Measurements from ENCODE around the gene CCDC85A.
"Not testable (repeated sequence)": the region's sequence is repeated elsewhere in the genome, so short reads cannot be mapped to it uniquely, and the experiment has no call there.

The CCDC85A gene

GRCh38 chr2:56183643-56184499, at the start of gene CCDC85A:
CCDC85A (plus strand) TSS chr2:56183990; CDS start chr2:56184625, 635 bp downstream.
- DNase-seq: peak; percentile 85

- no peak for DNase-seq
Measured at GRCh38 chr2:56134861-56135260, 48.9 kb upstream of the CCDC85A start.

DNA sequence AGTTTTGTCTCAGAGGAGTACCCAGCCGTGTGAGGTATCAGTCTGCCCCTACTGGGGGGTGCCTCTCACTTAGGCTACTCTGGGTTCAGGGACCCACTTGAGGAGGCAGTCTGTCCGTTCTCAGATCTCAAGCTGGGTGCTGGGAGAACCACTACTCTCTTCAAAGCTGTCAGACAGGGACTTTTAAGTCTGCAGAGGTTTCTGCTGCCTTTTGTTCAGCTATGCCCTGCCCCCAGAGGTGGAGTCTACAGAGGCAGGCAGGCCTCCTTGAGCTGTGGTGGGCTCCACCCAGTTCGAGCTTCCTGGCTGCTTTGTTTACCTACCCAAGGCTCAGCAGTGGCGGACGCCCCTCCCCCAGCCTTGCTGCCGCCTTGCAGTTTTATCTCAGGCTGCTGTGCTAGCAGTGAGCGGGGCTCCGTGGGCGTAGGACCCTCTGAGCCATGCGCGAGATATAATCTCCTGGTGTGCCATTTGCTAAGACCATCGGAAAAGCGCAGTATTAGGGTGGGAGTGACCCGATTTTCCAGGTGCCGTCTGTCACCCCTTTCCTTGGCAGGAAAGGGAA, 41.2 kb upstream of the CCDC85A start:
- DNase-seq: not testable (repeated sequence)

- DNase-seq: no peak
Measured at GRCh38 chr2:56147907-56148306, 35.9 kb upstream of the CCDC85A start.

GRCh38 chr2:56148825-56149224, 35.0 kb upstream of the CCDC85A start:
- no peak for DNase-seq

DNA sequence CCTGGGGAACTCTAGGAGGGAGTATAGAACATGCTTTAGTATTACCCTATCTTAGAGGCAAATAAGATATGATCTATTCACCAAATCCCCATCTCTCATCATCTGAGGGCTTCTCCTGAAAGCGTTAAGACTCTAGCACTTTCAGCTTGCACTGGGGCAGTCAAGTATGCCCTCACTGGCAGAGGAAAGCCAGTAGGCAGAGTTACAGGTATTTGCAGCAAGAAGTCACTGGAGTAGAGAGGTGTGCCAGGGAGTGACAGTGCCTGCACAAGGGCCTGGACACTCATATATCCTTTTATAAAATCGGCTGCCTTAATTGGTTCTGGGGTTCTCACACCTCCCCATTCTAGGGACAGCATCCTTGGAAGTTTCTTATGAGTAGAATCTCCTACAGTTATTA, 31.9 kb upstream of the CCDC85A start:
- no peak for DNase-seq

DNA sequence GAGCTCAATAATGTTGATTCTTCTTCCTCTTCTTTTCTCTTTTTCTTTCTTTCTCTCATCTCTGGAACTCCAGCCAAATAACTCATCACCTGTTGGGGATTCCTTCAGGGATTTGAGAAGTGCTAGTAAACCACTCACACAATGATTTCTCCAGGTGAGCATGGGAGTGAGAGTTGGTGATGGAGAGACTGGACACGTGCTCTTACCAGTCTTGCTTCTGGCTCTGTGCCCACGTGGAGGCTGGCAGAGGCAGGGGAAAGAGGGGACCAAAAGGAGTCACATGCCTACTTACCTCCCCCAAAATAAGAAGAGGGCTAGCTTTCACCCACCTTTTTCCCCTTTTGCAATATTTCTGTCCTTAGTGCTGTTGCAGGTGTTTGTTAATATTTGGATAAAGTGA, 28.6 kb upstream of the CCDC85A start:
- no peak for DNase-seq

GRCh38 chr2:56159875-56160274, 23.9 kb upstream of the CCDC85A start:
- not testable (repeated sequence) for DNase-seq

GRCh38 chr2:56167616-56168562, 15.9 kb upstream of the CCDC85A start:
- peak; percentile 16 for DNase-seq

GRCh38 chr2:56169521-56169920, 14.3 kb upstream of the CCDC85A start:
- no peak for DNase-seq

DNA sequence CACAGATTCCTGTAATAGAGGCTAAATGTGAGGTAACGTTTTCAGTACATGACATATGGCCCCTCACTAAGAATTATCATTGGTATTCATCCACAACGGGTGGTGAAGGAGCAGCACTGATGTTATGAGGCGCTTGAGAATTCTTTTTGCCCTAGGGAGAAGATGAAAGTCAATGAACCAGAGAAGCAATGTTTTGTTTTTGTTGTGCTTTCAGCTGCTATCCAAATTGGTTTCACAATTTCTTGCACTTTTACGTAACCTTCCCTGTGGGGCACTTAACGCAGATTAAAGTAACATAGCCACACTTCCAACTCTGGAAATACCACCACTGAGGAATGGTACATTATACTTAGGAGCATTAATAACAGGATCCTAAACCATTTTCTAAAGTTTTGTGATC, 13.3 kb upstream of the CCDC85A start:
- DNase-seq: no peak

- no peak for DNase-seq
Measured at GRCh38 chr2:56170988-56171387, 12.8 kb upstream of the CCDC85A start.

DNA sequence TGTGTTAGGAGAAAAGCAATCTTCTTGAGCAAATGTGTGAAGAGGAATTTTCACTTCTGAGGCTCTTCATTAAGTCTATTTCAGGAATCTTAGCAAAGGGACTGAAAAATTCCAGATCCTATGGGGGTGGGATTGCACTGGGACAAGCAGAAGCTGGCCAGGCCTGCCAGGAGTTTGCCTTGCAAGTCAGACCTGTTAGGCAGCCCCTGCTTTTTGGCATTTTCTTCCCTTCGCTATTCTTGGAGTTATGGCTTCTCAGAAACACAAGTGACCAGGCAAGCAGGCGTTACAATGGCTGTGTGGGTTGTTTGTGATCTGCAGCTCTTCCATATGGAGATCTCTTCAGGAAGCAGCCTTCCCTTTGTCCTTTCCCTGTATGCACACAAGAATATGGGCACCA, 8.0 kb upstream of the CCDC85A start:
- no peak for DNase-seq

DNA sequence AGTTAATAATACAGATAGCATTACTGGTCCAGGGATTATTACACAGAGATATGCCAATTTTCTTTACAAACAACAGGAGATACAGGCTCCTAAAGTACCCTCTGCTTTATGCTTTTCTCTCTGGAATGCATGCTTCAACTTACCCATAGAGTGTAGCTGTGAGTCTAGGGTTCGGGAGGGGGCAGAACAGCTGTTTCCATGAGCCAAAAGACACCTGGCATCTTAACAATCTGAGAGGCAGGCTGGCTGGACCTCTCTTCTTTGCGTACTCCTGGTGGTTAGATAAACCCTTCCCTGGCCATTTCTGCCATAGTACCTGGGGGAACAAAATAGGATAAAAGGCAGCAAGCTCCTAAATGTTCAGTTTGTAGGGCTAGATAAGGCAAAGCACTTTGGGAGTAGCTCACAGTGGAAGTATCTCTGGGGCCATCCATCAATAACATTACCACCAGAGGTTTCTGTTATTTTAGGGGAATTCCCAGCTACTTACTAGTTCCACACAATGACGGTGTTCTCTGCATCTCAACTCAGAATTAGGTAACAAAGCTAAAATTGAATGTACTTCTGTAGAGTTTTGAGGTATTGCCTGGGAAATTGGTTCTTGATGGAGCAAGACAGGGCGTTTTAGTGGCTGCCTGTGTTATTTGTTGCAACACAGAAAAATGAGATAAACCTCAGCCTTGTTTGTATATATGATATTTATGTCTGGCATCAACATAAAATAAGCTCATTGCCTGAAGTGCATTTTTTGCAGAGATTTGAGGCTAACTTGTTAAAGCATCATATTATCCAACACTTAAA, 6.2 kb upstream of the CCDC85A start:
- DNase-seq: no peak

- no peak for DNase-seq
Measured at GRCh38 chr2:56179931-56180330, 3.9 kb upstream of the CCDC85A start.

- no peak for DNase-seq
Measured at GRCh38 chr2:56182420-56182819, 1.4 kb upstream of the CCDC85A start.

- DNase-seq: peak; percentile 10
Measured at GRCh38 chr2:56184500-56185011, 766 bp downstream of the CCDC85A start.

GRCh38 chr2:56185101-56185581, 1.4 kb downstream of the CCDC85A start:
- peak; percentile 1 for DNase-seq

DNA sequence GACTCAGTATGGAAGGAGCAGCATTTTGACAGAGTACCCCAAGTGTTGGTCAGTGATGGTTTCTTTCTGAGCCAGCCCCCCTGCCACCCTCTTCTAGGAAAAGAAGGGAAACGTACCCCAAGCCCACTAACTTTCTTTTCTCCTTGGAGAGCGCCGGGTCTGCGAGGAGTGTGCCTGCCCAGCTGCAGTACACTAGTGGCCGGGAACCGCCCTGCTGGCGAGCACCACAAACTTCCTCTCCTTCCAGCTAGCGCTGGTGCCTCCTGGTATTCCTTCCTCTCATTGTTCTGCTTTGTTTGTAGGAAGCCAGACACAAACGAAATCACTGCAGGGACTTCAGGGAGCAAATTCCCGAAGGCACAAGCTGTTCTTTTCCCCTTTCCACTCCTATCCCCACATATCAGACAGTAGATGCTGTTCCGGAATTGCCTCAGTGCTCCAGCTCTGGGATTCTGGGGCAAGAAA, 1.8 kb downstream of the CCDC85A start:
- DNase-seq: peak; percentile 1

GRCh38 chr2:56191617-56192016, 7.8 kb downstream of the CCDC85A start:
- DNase-seq: peak; percentile 4

DNA sequence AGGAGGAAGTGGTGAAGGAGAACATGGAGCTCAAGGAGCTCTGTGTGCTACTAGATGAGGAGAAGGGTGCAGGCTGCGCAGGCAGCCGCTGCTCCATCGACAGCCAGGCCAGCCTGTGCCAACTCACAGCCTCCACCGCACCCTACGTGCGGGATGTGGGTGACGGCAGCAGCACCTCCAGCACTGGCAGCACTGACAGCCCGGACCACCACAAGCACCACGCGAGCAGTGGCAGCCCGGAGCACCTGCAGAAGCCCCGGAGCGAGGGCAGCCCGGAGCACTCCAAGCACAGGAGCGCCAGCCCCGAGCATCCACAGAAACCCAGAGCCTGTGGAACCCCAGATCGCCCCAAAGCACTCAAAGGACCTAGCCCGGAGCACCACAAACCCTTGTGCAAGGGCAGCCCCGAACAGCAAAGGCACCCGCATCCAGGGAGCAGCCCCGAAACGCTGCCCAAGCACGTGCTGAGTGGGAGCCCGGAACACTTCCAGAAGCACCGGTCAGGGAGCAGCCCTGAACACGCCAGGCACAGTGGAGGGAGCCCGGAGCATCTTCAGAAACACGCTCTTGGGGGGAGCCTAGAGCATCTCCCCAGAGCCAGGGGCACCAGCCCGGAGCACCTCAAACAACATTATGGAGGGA, 9.0 kb downstream of the CCDC85A start:
- DNase-seq: no peak

All from NCI-H510A (cell line).